ENCODE data around the gene CWC27.

DNA sequence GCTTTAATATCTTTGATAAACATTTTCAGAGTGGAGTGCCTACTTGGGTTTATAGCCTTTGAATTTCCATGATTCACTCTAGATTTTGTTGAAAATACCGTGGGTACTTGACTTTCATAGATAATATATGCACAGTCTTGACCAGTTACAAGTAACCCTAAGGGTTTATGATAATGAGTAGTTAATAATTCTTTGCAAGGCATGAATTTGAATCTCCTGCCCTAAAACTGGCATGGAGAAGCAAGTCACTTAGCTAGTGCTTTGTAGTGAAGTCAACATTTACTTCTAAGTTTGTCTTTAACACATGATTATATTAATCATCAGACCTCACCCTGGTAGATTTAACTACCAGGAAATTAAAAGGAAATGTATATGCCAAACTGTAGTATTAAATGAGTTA lies 115.8 kb downstream of the CWC27 start:
- TF ChIP-seq, protein P1, sequence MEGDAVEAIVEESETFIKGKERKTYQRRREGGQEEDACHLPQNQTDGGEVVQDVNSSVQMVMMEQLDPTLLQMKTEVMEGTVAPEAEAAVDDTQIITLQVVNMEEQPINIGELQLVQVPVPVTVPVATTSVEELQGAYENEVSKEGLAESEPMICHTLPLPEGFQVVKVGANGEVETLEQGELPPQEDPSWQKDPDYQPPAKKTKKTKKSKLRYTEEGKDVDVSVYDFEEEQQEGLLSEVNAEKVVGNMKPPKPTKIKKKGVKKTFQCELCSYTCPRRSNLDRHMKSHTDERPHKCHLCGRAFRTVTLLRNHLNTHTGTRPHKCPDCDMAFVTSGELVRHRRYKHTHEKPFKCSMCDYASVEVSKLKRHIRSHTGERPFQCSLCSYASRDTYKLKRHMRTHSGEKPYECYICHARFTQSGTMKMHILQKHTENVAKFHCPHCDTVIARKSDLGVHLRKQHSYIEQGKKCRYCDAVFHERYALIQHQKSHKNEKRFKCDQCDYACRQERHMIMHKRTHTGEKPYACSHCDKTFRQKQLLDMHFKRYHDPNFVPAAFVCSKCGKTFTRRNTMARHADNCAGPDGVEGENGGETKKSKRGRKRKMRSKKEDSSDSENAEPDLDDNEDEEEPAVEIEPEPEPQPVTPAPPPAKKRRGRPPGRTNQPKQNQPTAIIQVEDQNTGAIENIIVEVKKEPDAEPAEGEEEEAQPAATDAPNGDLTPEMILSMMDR (IDR thresholded peaks at IDR 0.05 in 8 of 11, conservative IDR thresholded peaks at IDR 0.05 in 3 of 11) = no peak
- TF ChIP-seq POLR2AphosphoS5 (IDR thresholded peaks at IDR 0.05) (no peak), POLR2A (IDR thresholded peaks at IDR 0.05) (no peak)

Data from spleen (tissue), 7 donors.